ENCODE data around the gene AURKB.
A peak's percentile ranks its signal among the peaks of the same experiment; 100 is the strongest.
"Not testable (repeated sequence)": the region's sequence is repeated elsewhere in the genome, so short reads cannot be mapped to it uniquely, and the experiment has no call there.

Gene AURKB

GRCh38 chr17:8173056-8173870 is 37.1 kb downstream of the AURKB start:
- Histone ChIP-seq H3K36me3 (ENCODE audit: control insufficient read depth, insufficient read depth, low read length) (no peaks in the 10 kb centered on the region), H3K27ac (peak overlapping the region; percentile 97), H2AFZ (peak overlapping the region; percentile 61), H3K4me2 (ENCODE audit: low read length) (peak overlapping the region; percentile 91), H3K9ac (peak overlapping the region; percentile 49), H3K9me3 (ENCODE audit: control insufficient read depth, low read length) (no peaks in the 10 kb centered on the region), H3K27me3 (ENCODE audit: control insufficient read depth, insufficient read depth, low read length) (no peaks in the 10 kb centered on the region), H3K79me2 (peaks cover 21% of the 10 kb centered on the region), H3K4me1 (peaks cover 24% of the 10 kb centered on the region), H3K4me3 (ENCODE audit: low read depth, low read length) (peak overlapping the region; percentile 81)
- TF ChIP-seq, protein P1, sequence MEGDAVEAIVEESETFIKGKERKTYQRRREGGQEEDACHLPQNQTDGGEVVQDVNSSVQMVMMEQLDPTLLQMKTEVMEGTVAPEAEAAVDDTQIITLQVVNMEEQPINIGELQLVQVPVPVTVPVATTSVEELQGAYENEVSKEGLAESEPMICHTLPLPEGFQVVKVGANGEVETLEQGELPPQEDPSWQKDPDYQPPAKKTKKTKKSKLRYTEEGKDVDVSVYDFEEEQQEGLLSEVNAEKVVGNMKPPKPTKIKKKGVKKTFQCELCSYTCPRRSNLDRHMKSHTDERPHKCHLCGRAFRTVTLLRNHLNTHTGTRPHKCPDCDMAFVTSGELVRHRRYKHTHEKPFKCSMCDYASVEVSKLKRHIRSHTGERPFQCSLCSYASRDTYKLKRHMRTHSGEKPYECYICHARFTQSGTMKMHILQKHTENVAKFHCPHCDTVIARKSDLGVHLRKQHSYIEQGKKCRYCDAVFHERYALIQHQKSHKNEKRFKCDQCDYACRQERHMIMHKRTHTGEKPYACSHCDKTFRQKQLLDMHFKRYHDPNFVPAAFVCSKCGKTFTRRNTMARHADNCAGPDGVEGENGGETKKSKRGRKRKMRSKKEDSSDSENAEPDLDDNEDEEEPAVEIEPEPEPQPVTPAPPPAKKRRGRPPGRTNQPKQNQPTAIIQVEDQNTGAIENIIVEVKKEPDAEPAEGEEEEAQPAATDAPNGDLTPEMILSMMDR (IDR thresholded peaks at IDR 0.05) = no peak

DNA sequence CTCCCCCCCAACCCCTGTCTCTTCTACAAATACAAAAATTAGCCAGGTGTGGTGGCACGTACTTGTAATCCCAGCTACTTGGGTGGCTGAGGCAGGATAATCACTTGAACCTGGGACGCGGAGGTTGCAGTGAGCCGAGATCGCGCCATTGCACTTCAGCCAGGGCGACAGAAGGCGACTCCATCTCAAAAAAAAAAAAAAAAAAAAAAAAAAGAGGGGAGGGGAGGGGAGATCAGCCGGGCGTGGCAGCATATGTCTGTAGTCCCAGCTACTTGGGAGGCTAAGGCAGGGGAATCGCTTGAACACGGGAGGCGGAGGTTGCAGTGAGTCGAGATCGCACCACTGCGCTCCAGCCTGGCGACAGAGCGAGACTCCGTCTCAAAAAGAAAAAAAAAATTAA is 40.2 kb downstream of the AURKB start:
- Histone ChIP-seq H3K4me1 (peaks cover 13% of the 10 kb centered on the region), H3K79me2 (peaks cover 27% of the 10 kb centered on the region)
- not testable (repeated sequence) for H2AFZ ChIP-seq; H3K4me3 ChIP-seq (ENCODE audit: low read depth, low read length); H3K9me3 ChIP-seq (ENCODE audit: control insufficient read depth, low read length); H3K27me3 ChIP-seq (ENCODE audit: control insufficient read depth, insufficient read depth, low read length); H3K36me3 ChIP-seq (ENCODE audit: control insufficient read depth, insufficient read depth, low read length); H3K27ac ChIP-seq; H3K4me2 ChIP-seq (ENCODE audit: low read length); H3K9ac ChIP-seq

GRCh38 chr17:8167526-8167925 is 42.8 kb downstream of the AURKB start:
- no peaks in the 10 kb centered on the region for H3K9me3 ChIP-seq (ENCODE audit: control insufficient read depth, low read length)
- no peak overlapping the region for H3K4me3 ChIP-seq (ENCODE audit: low read depth, low read length)
- H3K27ac ChIP-seq = no peak overlapping the region
- H3K4me1 ChIP-seq = peaks cover 21% of the 10 kb centered on the region
- peaks cover 18% of the 10 kb centered on the region for H3K79me2 ChIP-seq
- no peaks in the 10 kb centered on the region for H3K36me3 ChIP-seq (ENCODE audit: control insufficient read depth, insufficient read depth, low read length)
- H2AFZ ChIP-seq = no peak overlapping the region
- H3K27me3 ChIP-seq (ENCODE audit: control insufficient read depth, insufficient read depth, low read length) = no peaks in the 10 kb centered on the region
- TF ChIP-seq, protein P1 (IDR thresholded peaks at IDR 0.05) = no peak
- H3K9ac ChIP-seq = no peak overlapping the region
- no peak overlapping the region for H3K4me2 ChIP-seq (ENCODE audit: low read length)

- peaks cover 26% of the 10 kb centered on the region for H3K79me2 ChIP-seq
- no peak overlapping the region for H3K4me3 ChIP-seq (ENCODE audit: low read depth, low read length)
- no peak overlapping the region for H2AFZ ChIP-seq
- TF ChIP-seq, protein P1 (IDR thresholded peaks at IDR 0.05) = no peak
- H3K4me2 ChIP-seq (ENCODE audit: low read length) = no peak overlapping the region
- peaks cover 18% of the 10 kb centered on the region for H3K4me1 ChIP-seq
- no peak overlapping the region for H3K27ac ChIP-seq
- no peaks in the 10 kb centered on the region for H3K9me3 ChIP-seq (ENCODE audit: control insufficient read depth, low read length)
- no peaks in the 10 kb centered on the region for H3K36me3 ChIP-seq (ENCODE audit: control insufficient read depth, insufficient read depth, low read length)
- no peak overlapping the region for H3K9ac ChIP-seq
- H3K27me3 ChIP-seq (ENCODE audit: control insufficient read depth, insufficient read depth, low read length) = no peaks in the 10 kb centered on the region
Observed at GRCh38 chr17:8166731-8167130, 43.6 kb downstream of the AURKB start.

DNA sequence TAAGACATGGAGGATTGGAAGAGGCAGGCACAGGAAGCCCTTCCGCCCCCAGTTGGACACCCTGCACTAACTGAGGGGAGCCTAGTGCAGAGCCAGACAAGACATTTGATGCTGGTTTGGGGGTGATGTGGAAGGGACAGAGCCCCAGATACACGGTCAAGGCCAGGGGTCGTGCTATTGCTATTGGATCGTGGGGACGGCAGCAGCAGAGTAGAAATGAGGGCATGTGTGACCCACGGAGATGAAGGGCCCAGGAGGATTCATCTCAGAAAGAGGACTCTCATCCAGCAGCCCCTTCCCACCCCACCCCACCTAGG is 45.6 kb downstream of the AURKB start:
- H3K79me2 ChIP-seq = peaks cover 30% of the 10 kb centered on the region

More for the DNA sequence above, 45.6 kb downstream of the AURKB start:
- Histone ChIP-seq H3K36me3 (ENCODE audit: control insufficient read depth, insufficient read depth, low read length) (no peaks in the 10 kb centered on the region), H3K27ac (peak overlapping the region; percentile 100), H3K4me1 (peaks cover 30% of the 10 kb centered on the region), H3K27me3 (ENCODE audit: control insufficient read depth, insufficient read depth, low read length) (no peaks in the 10 kb centered on the region), H3K9ac (no peak overlapping the region), H3K4me2 (ENCODE audit: low read length) (no peak overlapping the region), H2AFZ (peak overlapping the region; percentile 93), H3K4me3 (ENCODE audit: low read depth, low read length) (no peak overlapping the region), H3K9me3 (ENCODE audit: control insufficient read depth, low read length) (no peaks in the 10 kb centered on the region)
- TF ChIP-seq, protein P1 (IDR thresholded peaks at IDR 0.05) = no peak
